Measurements from ENCODE around the gene GPC3. TPM values are rescaled to one million over a fixed set of nuclear protein-coding genes. Genes with fewer than 3 reads are reported as not detected.

Gene GPC3
- total RNA-seq, 5 donors from 2014 or later (not counting 1 experiment from before 2014, with no cell fraction given) = 0.72 to 1.5 (median 1.1) TPM

- no CpG with 5 or more reads among the region's 4 CpGs for WGBS (ENCODE audit: insufficient coverage)
- Mint-ChIP-seq H3K4me1 (no peaks in the 10 kb centered on the region), H3K9me3 (no peaks in the 10 kb centered on the region), H3K36me3 (no peaks in the 10 kb centered on the region), H3K4me3 (no peak overlapping the region), H3K27ac (no peak overlapping the region), H3K27me3 (peaks cover 0 to 33% of the 10 kb centered on the region in 2 donors)
- CTCF ChIA-PET = no interaction called here
- Histone ChIP-seq H3K9me3 (no peaks in the 10 kb centered on the region), H3K27ac (ENCODE audit: low read length) (no peak overlapping the region), H3K27me3 (replicated peaks in 1 of 2; ENCODE audit: control insufficient read depth in 2 of 2, extremely low read depth in 1 of 2, insufficient read depth in 2 of 2, low read length in 1 of 2) (peaks cover 0 to 2% of the 10 kb centered on the region in 2 experiments), H3K4me1 (ENCODE audit: control insufficient read depth in 1 of 2, extremely low read depth in 1 of 2, insufficient read depth in 2 of 2, low read length in 2 of 2) (no peaks in the 10 kb centered on the region), H3K36me3 (ENCODE audit: control insufficient read depth in 2 of 2, extremely low read depth in 1 of 2, insufficient read depth in 1 of 2, low read length in 1 of 2) (no peaks in the 10 kb centered on the region), H3K4me3 (ENCODE audit: control insufficient read depth in 1 of 2, extremely low read depth in 1 of 2, low read length in 1 of 2) (no peak overlapping the region)
- no peak for DNase-seq
- POLR2A ChIA-PET = no interaction called here
- no peak for ATAC-seq (replicated peaks in 1 of 4)
Measured at GRCh38 chrX:133638285-133638684, 347.1 kb downstream of the GPC3 start.

- Mint-ChIP-seq H3K36me3 (no peaks in the 10 kb centered on the region), H3K4me3 (no peak overlapping the region), H3K9me3 (no peaks in the 10 kb centered on the region), H3K27me3 (peaks cover 0 to 35% of the 10 kb centered on the region in 2 donors), H3K27ac (no peak overlapping the region), H3K4me1 (no peaks in the 10 kb centered on the region)
- no peak for ATAC-seq (replicated peaks in 1 of 4)
- WGBS (ENCODE audit: insufficient coverage) = 50% methylated on average over 1 of the region's 5 CpGs
- H3K4me1 ChIP-seq (ENCODE audit: control insufficient read depth in 1 of 2, extremely low read depth in 1 of 2, insufficient read depth in 2 of 2, low read length in 2 of 2) = no peaks in the 10 kb centered on the region
- no peak overlapping the region for H3K4me3 ChIP-seq (ENCODE audit: control insufficient read depth in 1 of 2, extremely low read depth in 1 of 2, low read length in 1 of 2)
- H3K36me3 ChIP-seq (ENCODE audit: control insufficient read depth in 2 of 2, extremely low read depth in 1 of 2, insufficient read depth in 1 of 2, low read length in 1 of 2) = no peaks in the 10 kb centered on the region
- no peaks in the 10 kb centered on the region for H3K9me3 ChIP-seq
- peaks cover 0 to 2% of the 10 kb centered on the region in 2 experiments for H3K27me3 ChIP-seq (replicated peaks in 1 of 2; ENCODE audit: control insufficient read depth in 2 of 2, extremely low read depth in 1 of 2, insufficient read depth in 2 of 2, low read length in 1 of 2)
- ChIA-PET POLR2A (no interaction called here), CTCF (no interaction called here)
- no peak overlapping the region for H3K27ac ChIP-seq (ENCODE audit: low read length)
- no peak for DNase-seq
Measured at GRCh38 chrX:133637765-133638164, 347.6 kb downstream of the GPC3 start.

GRCh38 chrX:133636009-133636408 lies 349.4 kb downstream of the GPC3 start:
- Mint-ChIP-seq H3K27ac (no peak overlapping the region), H3K9me3 (no peaks in the 10 kb centered on the region), H3K4me3 (no peak overlapping the region), H3K4me1 (no peaks in the 10 kb centered on the region), H3K36me3 (no peaks in the 10 kb centered on the region), H3K27me3 (peaks cover 0 to 28% of the 10 kb centered on the region in 2 donors)
- POLR2A ChIA-PET = no interaction called here
- Histone ChIP-seq H3K4me1 (ENCODE audit: control insufficient read depth in 1 of 2, extremely low read depth in 1 of 2, insufficient read depth in 2 of 2, low read length in 2 of 2) (no peaks in the 10 kb centered on the region), H3K4me3 (ENCODE audit: control insufficient read depth in 1 of 2, extremely low read depth in 1 of 2, low read length in 1 of 2) (no peak overlapping the region), H3K27me3 (replicated peaks in 1 of 2; ENCODE audit: control insufficient read depth in 2 of 2, extremely low read depth in 1 of 2, insufficient read depth in 2 of 2, low read length in 1 of 2) (peaks cover 0 to 2% of the 10 kb centered on the region in 2 experiments), H3K27ac (ENCODE audit: low read length) (no peak overlapping the region), H3K9me3 (no peaks in the 10 kb centered on the region), H3K36me3 (ENCODE audit: control insufficient read depth in 2 of 2, extremely low read depth in 1 of 2, insufficient read depth in 1 of 2, low read length in 1 of 2) (no peaks in the 10 kb centered on the region)
- DNase-seq (no peak), ATAC-seq (replicated peaks in 1 of 4) (no peak)
- 100% methylated on average over 1 of the region's 6 CpGs for WGBS (ENCODE audit: insufficient coverage)
- CTCF ChIA-PET = no interaction called here

- Histone ChIP-seq H3K4me3 (ENCODE audit: control insufficient read depth in 1 of 2, extremely low read depth in 1 of 2, low read length in 1 of 2) (no peak overlapping the region), H3K9me3 (no peaks in the 10 kb centered on the region), H3K4me1 (ENCODE audit: control insufficient read depth in 1 of 2, extremely low read depth in 1 of 2, insufficient read depth in 2 of 2, low read length in 2 of 2) (no peaks in the 10 kb centered on the region), H3K27me3 (replicated peaks in 1 of 2; ENCODE audit: control insufficient read depth in 2 of 2, extremely low read depth in 1 of 2, insufficient read depth in 2 of 2, low read length in 1 of 2) (peaks cover 0 to 2% of the 10 kb centered on the region in 2 experiments), H3K36me3 (ENCODE audit: control insufficient read depth in 2 of 2, extremely low read depth in 1 of 2, insufficient read depth in 1 of 2, low read length in 1 of 2) (no peaks in the 10 kb centered on the region), H3K27ac (ENCODE audit: low read length) (no peak overlapping the region)
- DNase-seq = no peak
- WGBS (ENCODE audit: insufficient coverage) = no CpG with 5 or more reads among the region's 1 CpG
- Mint-ChIP-seq H3K4me3 (no peak overlapping the region), H3K27me3 (peaks cover 0 to 21% of the 10 kb centered on the region in 2 donors), H3K9me3 (no peaks in the 10 kb centered on the region), H3K4me1 (no peaks in the 10 kb centered on the region), H3K36me3 (no peaks in the 10 kb centered on the region), H3K27ac (no peak overlapping the region)
- no peak for ATAC-seq (replicated peaks in 1 of 4)
- ChIA-PET POLR2A (no interaction called here), CTCF (no interaction called here)
Measured at GRCh38 chrX:133634416-133634815, 351.0 kb downstream of the GPC3 start.

GRCh38 chrX:133633950-133634349 lies 351.4 kb downstream of the GPC3 start:
- ATAC-seq (replicated peaks in 1 of 4) (no peak), DNase-seq (no peak)
- H3K9me3 Mint-ChIP-seq = no peaks in the 10 kb centered on the region
- no peaks in the 10 kb centered on the region for H3K9me3 ChIP-seq
- no peaks in the 10 kb centered on the region for H3K4me1 Mint-ChIP-seq
- no CpG with 5 or more reads among the region's 1 CpG for WGBS (ENCODE audit: insufficient coverage)
- CTCF ChIA-PET = no interaction called here
- POLR2A ChIA-PET = no interaction called here
- H3K27ac Mint-ChIP-seq = no peak overlapping the region
- peaks cover 0 to 18% of the 10 kb centered on the region in 2 donors for H3K27me3 Mint-ChIP-seq
- no peaks in the 10 kb centered on the region for H3K36me3 Mint-ChIP-seq
- H3K27me3 ChIP-seq (replicated peaks in 1 of 2; ENCODE audit: control insufficient read depth in 2 of 2, extremely low read depth in 1 of 2, insufficient read depth in 2 of 2, low read length in 1 of 2) = peaks cover 0 to 2% of the 10 kb centered on the region in 2 experiments
- no peak overlapping the region for H3K27ac ChIP-seq (ENCODE audit: low read length)
- no peaks in the 10 kb centered on the region for H3K4me1 ChIP-seq (ENCODE audit: control insufficient read depth in 1 of 2, extremely low read depth in 1 of 2, insufficient read depth in 2 of 2, low read length in 2 of 2)
- H3K4me3 ChIP-seq (ENCODE audit: control insufficient read depth in 1 of 2, extremely low read depth in 1 of 2, low read length in 1 of 2) = no peak overlapping the region
- H3K4me3 Mint-ChIP-seq = no peak overlapping the region
- H3K36me3 ChIP-seq (ENCODE audit: control insufficient read depth in 2 of 2, extremely low read depth in 1 of 2, insufficient read depth in 1 of 2, low read length in 1 of 2) = no peaks in the 10 kb centered on the region

- no peaks in the 10 kb centered on the region for H3K36me3 Mint-ChIP-seq
- ChIA-PET CTCF (no interaction called here), POLR2A (no interaction called here)
- no peak overlapping the region for H3K27ac Mint-ChIP-seq
- peaks cover 0 to 2% of the 10 kb centered on the region in 2 experiments for H3K27me3 ChIP-seq (replicated peaks in 1 of 2; ENCODE audit: control insufficient read depth in 2 of 2, extremely low read depth in 1 of 2, insufficient read depth in 2 of 2, low read length in 1 of 2)
- H3K4me1 ChIP-seq (ENCODE audit: control insufficient read depth in 1 of 2, extremely low read depth in 1 of 2, insufficient read depth in 2 of 2, low read length in 2 of 2) = no peaks in the 10 kb centered on the region
- H3K9me3 Mint-ChIP-seq = no peaks in the 10 kb centered on the region
- H3K27me3 Mint-ChIP-seq = peaks cover 0 to 12% of the 10 kb centered on the region in 2 donors
- H3K9me3 ChIP-seq = no peaks in the 10 kb centered on the region
- H3K4me3 Mint-ChIP-seq = no peak overlapping the region
- no peaks in the 10 kb centered on the region for H3K36me3 ChIP-seq (ENCODE audit: control insufficient read depth in 2 of 2, extremely low read depth in 1 of 2, insufficient read depth in 1 of 2, low read length in 1 of 2)
- no peak overlapping the region for H3K4me3 ChIP-seq (ENCODE audit: control insufficient read depth in 1 of 2, extremely low read depth in 1 of 2, low read length in 1 of 2)
- H3K4me1 Mint-ChIP-seq = no peaks in the 10 kb centered on the region
- ATAC-seq (replicated peaks in 1 of 4) = no peak
- no peak for DNase-seq
- no peak overlapping the region for H3K27ac ChIP-seq (ENCODE audit: low read length)
Measured at GRCh38 chrX:133633162-133633561, 352.2 kb downstream of the GPC3 start.

GRCh38 chrX:133630362-133630761 lies 355.0 kb downstream of the GPC3 start:
- WGBS (ENCODE audit: insufficient coverage) = no CpG with 5 or more reads among the region's 4 CpGs
- no peak for ATAC-seq (replicated peaks in 1 of 4)
- no peak overlapping the region for H3K4me3 Mint-ChIP-seq
- no peak overlapping the region for H3K27ac ChIP-seq (ENCODE audit: low read length)
- no peaks in the 10 kb centered on the region for H3K36me3 Mint-ChIP-seq
- no peak overlapping the region for H3K4me3 ChIP-seq (ENCODE audit: control insufficient read depth in 1 of 2, extremely low read depth in 1 of 2, low read length in 1 of 2)
- no peaks in the 10 kb centered on the region for H3K4me1 Mint-ChIP-seq
- no peak for DNase-seq
- POLR2A ChIA-PET = no interaction called here
- no peak overlapping the region for H3K27ac Mint-ChIP-seq
- no peaks in the 10 kb centered on the region for H3K4me1 ChIP-seq (ENCODE audit: control insufficient read depth in 1 of 2, extremely low read depth in 1 of 2, insufficient read depth in 2 of 2, low read length in 2 of 2)
- no peaks in the 10 kb centered on the region for H3K9me3 Mint-ChIP-seq
- CTCF ChIA-PET = no interaction called here
- H3K36me3 ChIP-seq (ENCODE audit: control insufficient read depth in 2 of 2, extremely low read depth in 1 of 2, insufficient read depth in 1 of 2, low read length in 1 of 2) = no peaks in the 10 kb centered on the region
- H3K27me3 ChIP-seq (replicated peaks in 1 of 2; ENCODE audit: control insufficient read depth in 2 of 2, extremely low read depth in 1 of 2, insufficient read depth in 2 of 2, low read length in 1 of 2) = no peaks in the 10 kb centered on the region
- H3K9me3 ChIP-seq = no peaks in the 10 kb centered on the region
- H3K27me3 Mint-ChIP-seq = peaks cover 0 to 8% of the 10 kb centered on the region in 2 donors
